Neutrophil (primary cell): ENCODE measurements around the gene ELL.

Experiments
- H3K27ac ChIP-seq: fragments of 200-600 bp; sonication (generic); 2 replicates; pipeline ENCODE4 v1.5.1; 2016; ENCODE audit warnings: mild to moderate bottlenecking, moderate library complexity
- H3K27me3 ChIP-seq: fragments of 200-600 bp; sonication (generic); 2 replicates; pipeline ENCODE4 v1.6.0; 2016; ENCODE audit warnings: mild to moderate bottlenecking
- H3K36me3 ChIP-seq: fragments of 200-600 bp; sonication (generic); 2 replicates; pipeline ENCODE4 v1.5.1; 2017
- H3K4me1 ChIP-seq, 2 experiments: fragments of 200-600 bp in 1 of 2; sonication (generic) in 1 of 2; 1 replicate in 1 of 2; 2 replicates in 1 of 2; pipeline versions ENCODE4 v1.5.1 to v1.6.1; 2013 to 2016; ENCODE audit warnings: low read depth in 1 of 2, low read length in 1 of 2, mild to moderate bottlenecking in 1 of 2, moderate library complexity in 1 of 2; ENCODE audit not compliant: control insufficient read depth in 1 of 2, insufficient read depth in 1 of 2
- H3K4me3 ChIP-seq, 2 experiments: fragments of 200-600 bp in 1 of 2; sonication (generic) in 1 of 2; 1 replicate in 1 of 2; 2 replicates in 1 of 2; pipeline ENCODE4 v1.5.1; 2013 to 2016; ENCODE audit warnings: low read depth in 1 of 2, low read length in 1 of 2, mild to moderate bottlenecking in 1 of 2, moderate library complexity in 1 of 2
- H3K9me3 ChIP-seq: fragments of 200-600 bp; sonication (generic); 2 replicates; pipeline ENCODE4 v1.5.1; 2016
- TF ChIP-seq, protein P1 (sequence below): fragments of 200-600 bp; sonication (generic); IDR thresholded peaks from 2 replicates; pipeline ENCODE4 v1.5.1; 2016; ENCODE audit warnings: antibody characterized with exemption

Gene ELL

GRCh38 chr19:18502638-18503294, 19.1 kb downstream of the ELL start:
- H3K9me3 ChIP-seq, result no peaks in the 10 kb centered on the region
- peak overlapping the region; percentile 98 for H3K27ac ChIP-seq
- no peaks in the 10 kb centered on the region for H3K27me3 ChIP-seq
- peaks cover 4% of the 10 kb centered on the region for H3K36me3 ChIP-seq
- TF ChIP-seq, protein P1, sequence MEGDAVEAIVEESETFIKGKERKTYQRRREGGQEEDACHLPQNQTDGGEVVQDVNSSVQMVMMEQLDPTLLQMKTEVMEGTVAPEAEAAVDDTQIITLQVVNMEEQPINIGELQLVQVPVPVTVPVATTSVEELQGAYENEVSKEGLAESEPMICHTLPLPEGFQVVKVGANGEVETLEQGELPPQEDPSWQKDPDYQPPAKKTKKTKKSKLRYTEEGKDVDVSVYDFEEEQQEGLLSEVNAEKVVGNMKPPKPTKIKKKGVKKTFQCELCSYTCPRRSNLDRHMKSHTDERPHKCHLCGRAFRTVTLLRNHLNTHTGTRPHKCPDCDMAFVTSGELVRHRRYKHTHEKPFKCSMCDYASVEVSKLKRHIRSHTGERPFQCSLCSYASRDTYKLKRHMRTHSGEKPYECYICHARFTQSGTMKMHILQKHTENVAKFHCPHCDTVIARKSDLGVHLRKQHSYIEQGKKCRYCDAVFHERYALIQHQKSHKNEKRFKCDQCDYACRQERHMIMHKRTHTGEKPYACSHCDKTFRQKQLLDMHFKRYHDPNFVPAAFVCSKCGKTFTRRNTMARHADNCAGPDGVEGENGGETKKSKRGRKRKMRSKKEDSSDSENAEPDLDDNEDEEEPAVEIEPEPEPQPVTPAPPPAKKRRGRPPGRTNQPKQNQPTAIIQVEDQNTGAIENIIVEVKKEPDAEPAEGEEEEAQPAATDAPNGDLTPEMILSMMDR, result peak; percentile 35
- H3K4me1 ChIP-seq, result peaks cover 94 to 99% of the 10 kb centered on the region in 2 experiments
- H3K4me3 ChIP-seq, result peak overlapping the region; percentile 55 to 64

GRCh38 chr19:18502246-18502637, 19.6 kb downstream of the ELL start:
- H3K4me1 ChIP-seq, result peaks cover 94 to 98% of the 10 kb centered on the region in 2 experiments
- H3K9me3 ChIP-seq, result no peaks in the 10 kb centered on the region
- H3K4me3 ChIP-seq, result peak overlapping the region; percentile 55 to 64
- TF ChIP-seq, protein P1, result no peak
- H3K27ac ChIP-seq, result peak overlapping the region; percentile 98
- no peaks in the 10 kb centered on the region for H3K27me3 ChIP-seq
- H3K36me3 ChIP-seq, result peaks cover 4% of the 10 kb centered on the region

GRCh38 chr19:18501832-18502231, 20.0 kb downstream of the ELL start:
- H3K9me3 ChIP-seq, result no peaks in the 10 kb centered on the region
- peaks cover 94 to 98% of the 10 kb centered on the region in 2 experiments for H3K4me1 ChIP-seq
- H3K27me3 ChIP-seq, result no peaks in the 10 kb centered on the region
- H3K4me3 ChIP-seq, result peak overlapping the region; percentile 55 to 64
- H3K27ac ChIP-seq, result peak overlapping the region; percentile 98
- TF ChIP-seq, protein P1, result no peak
- peaks cover 4% of the 10 kb centered on the region for H3K36me3 ChIP-seq

GRCh38 chr19:18501351-18501750, 20.5 kb downstream of the ELL start:
- Histone ChIP-seq H3K27me3 (no peaks in the 10 kb centered on the region), H3K4me1 (peaks cover 94 to 98% of the 10 kb centered on the region in 2 experiments), H3K36me3 (peaks cover 4% of the 10 kb centered on the region), H3K9me3 (no peaks in the 10 kb centered on the region), H3K4me3 (peak overlapping the region; percentile 55 to 64), H3K27ac (peak overlapping the region; percentile 98)
- TF ChIP-seq, protein P1, result no peak

GRCh38 chr19:18500799-18501198, 21.1 kb downstream of the ELL start:
- TF ChIP-seq, protein P1, result no peak
- H3K9me3 ChIP-seq, result no peaks in the 10 kb centered on the region
- H3K27me3 ChIP-seq, result no peaks in the 10 kb centered on the region
- H3K4me1 ChIP-seq, result peaks cover 94 to 98% of the 10 kb centered on the region in 2 experiments
- peak overlapping the region in 1 of 2 experiments; percentile 64 for H3K4me3 ChIP-seq
- peaks cover 4% of the 10 kb centered on the region for H3K36me3 ChIP-seq
- peak overlapping the region; percentile 98 for H3K27ac ChIP-seq
